Heart left ventricle (tissue), 16 donors: ENCODE results near the gene ZNF683. TPM values are rescaled to one million over a fixed set of nuclear protein-coding genes. Genes with fewer than 3 reads are reported as not detected.
A peak's percentile ranks its signal among the peaks of the same experiment; 100 is the strongest.

Experiments
- ATAC-seq, 4 donors: fragments of 200-7000 bp; cut with Tn5 transposase; one replicate each; pipeline ENCODE4 v1.9.1; 2020 to 2022; ENCODE audit warnings: moderate library complexity in 4 of 4, mild to moderate bottlenecking in 3 of 4, moderate number of reproducible peaks in 1 of 4
- DNase-seq, 5 donors: peaks; one replicate each; pipeline ENCODE4 v3.0.0-alpha.2; 2020
- H3K27ac ChIP-seq, 12 donors: fragments of 200-600 bp; sonication (generic) in 4 of 12; one replicate each; pipeline versions ENCODE4 v1.5.0 to v1.8.0; 2016 to 2022; ENCODE audit warnings: mild to moderate bottlenecking in 2 of 12
- H3K27me3 ChIP-seq, 9 donors: fragments of 200-600 bp; sonication (generic) in 2 of 9; one replicate each; pipeline versions ENCODE4 v1.5.1 to v1.8.0; 2016 to 2022; ENCODE audit warnings: mild to moderate bottlenecking in 3 of 9
- H3K36me3 ChIP-seq, 9 donors: fragments of 200-600 bp; sonication (generic) in 2 of 9; one replicate each; pipeline versions ENCODE4 v1.5.0 to v1.8.0; 2018 to 2022; ENCODE audit warnings: mild to moderate bottlenecking in 2 of 9
- H3K4me1 ChIP-seq, 12 donors: fragments of 200-600 bp; sonication (generic) in 4 of 12; one replicate each; pipeline versions ENCODE4 v1.5.0 to v1.8.0; 2016 to 2022; ENCODE audit warnings: mild to moderate bottlenecking in 3 of 12
- H3K4me3 ChIP-seq, 12 donors: fragments of 200-600 bp; sonication (generic) in 4 of 12; one replicate each; pipeline versions ENCODE4 v1.5.0 to v1.8.0; 2017 to 2022; ENCODE audit warnings: mild to moderate bottlenecking in 9 of 12, moderate library complexity in 4 of 12
- H3K9me3 ChIP-seq, 12 donors: fragments of 200-600 bp; sonication (generic) in 4 of 12; one replicate each; pipeline versions ENCODE4 v1.5.0 to v1.8.0; 2016 to 2022; ENCODE audit warnings: mild to moderate bottlenecking in 1 of 12
- CTCF ChIP-seq, 12 donors: fragments of 200-600 bp; sonication (generic) in 4 of 12; IDR thresholded peaks; one replicate each; pipeline versions ENCODE4 v1.5.0 to v1.8.0; 2018 to 2022; ENCODE audit warnings: antibody characterized with exemption in 12 of 12, mild to moderate bottlenecking in 5 of 12
- POLR2A ChIP-seq, 2 donors: fragments of 450-650 bp; IDR thresholded peaks; one replicate each; pipeline ENCODE4 v1.6.1; 2017; ENCODE audit warnings: antibody characterized with exemption in 2 of 2, mild to moderate bottlenecking in 2 of 2, moderate library complexity in 2 of 2
- WGBS, 4 donors: extraction: QIAGEN DNeasy Blood & Tissue Kit in 2 of 4; methylation state at CpG; one replicate each; pipeline versions ENCODE4 v1.1.5 to v1.1.7; 2013 to 2018; 5-methylcytosine and 5-hydroxymethylcytosine counted together
- intact Hi-C, 10 donors: fragments of 100-400 bp; cut with DNase I; formaldehyde crosslinking; loops; one replicate each; pipeline versions ENCODE4 v1.11.1 to v1.14.2; 2022
- polyA plus RNA-seq, 2 donors: library from polyadenylated mRNA; stranded (reverse); fragments of 200-250 nt; gene quantifications; one replicate each; pipeline ENCODE4 v1.2.3, GENCODE V29; 2013
- total RNA-seq, 9 donors: library from RNA; depleted of rRNA in 2 of 9; stranded (reverse); fragments of >200 nt in 2 of 9; fragmentation: NEBNext Ultra II Directional in 3 of 9; extraction: Animal tissue kit (Norgen Biotek cat#: 25700) in 3 of 9; gene quantifications; one replicate each; pipeline versions ENCODE4 v1.1.0 to v1.2.4, GENCODE V29; 2016 to 2023
- donor health status: ischemic (EF 13 %, LVEDD 7.1; RV severe dilation, severe dysfunction).
- donor health status: healthy with polysubstance abuse.
- donor health status: DM: no; HTN: yes; CAD: no.
- donor health status: DM: no; HTN: no; CAD: no.
- donor health status: ischemic (EF 25% LVEDD 6.9; RV normal size, moderate dysfunction).
- donor health status: ischemic (EF 25% LVEDD 5.7; RV mildly dilated, moderate dysfunction).
- donor health status: healthy.
- donor health status: DM: yes; HTN: yes; CAD: no.
- donor health status: ischemic (EF 35%, LVEDD 5.7; RV mildly dilated, moderate dysfunction).
- donor health status: nonischemic (EF 11% LVEDD 7.7; RV severe dilation, severe dysfunction).
- donor health status: DM: yes; HTN: yes; CAD: no.
- donor health status: PGD.
- donor health status: ischemic (EF 29% LVEDD 5.4; RV normal size, mild dysfunction).
- donor health status: nonischemic (EF 23%, LVEDD 6.1; RV moderate dilation, normal function).

ZNF683 gene
- total and polyA plus RNA-seq, 11 donors, result 0.04 to 1.2 (median 0.38) TPM; not detected in 7

GRCh38 chr1:26346274-26347033 lies 26.1 kb downstream of the ZNF683 start:
- ATAC-seq, result no peak
- peaks cover 0 to 6% (median 0%) of the 10 kb centered on the region in 12 donors for H3K4me1 ChIP-seq
- WGBS, 4 donors, result 59 to 65% (median 61%) methylated on average over 9 to 10 of the region's 10 CpGs
- H3K4me3 ChIP-seq, result no peak overlapping the region
- no peak overlapping the region for H3K27ac ChIP-seq
- DNase-seq, result no peak
- H3K9me3 ChIP-seq, result no peaks in the 10 kb centered on the region
- intact Hi-C loops, result no loop called here
- TF ChIP-seq CTCF (IDR thresholded peaks at IDR 0.05), result no peak
- TF ChIP-seq POLR2A (IDR thresholded peaks at IDR 0.05), result no peak
- peaks cover 0 to 5% (median 0%) of the 10 kb centered on the region in 9 donors for H3K27me3 ChIP-seq
- H3K36me3 ChIP-seq, result no peaks in the 10 kb centered on the region

- Histone ChIP-seq H3K9me3 (no peaks in the 10 kb centered on the region), H3K27me3 (peaks cover 0 to 5% (median 0%) of the 10 kb centered on the region in 9 donors), H3K4me1 (peaks cover 0 to under 1% (median 0%) of the 10 kb centered on the region in 12 donors), H3K4me3 (no peak overlapping the region), H3K36me3 (no peaks in the 10 kb centered on the region), H3K27ac (no peak overlapping the region)
- ATAC-seq, result peak in 1 of 4 donors; percentile 29
- intact Hi-C loops, result no loop called here
- DNase-seq, result no peak
- 77 to 87% (median 83%) methylated on average over 10 to 15 of the region's 15 CpGs for WGBS, 4 donors
- TF ChIP-seq POLR2A (IDR thresholded peaks at IDR 0.05), result no peak
Measured at GRCh38 chr1:26345718-26346117, 26.8 kb downstream of the ZNF683 start.

GRCh38 chr1:26344147-26344920 lies 28.2 kb downstream of the ZNF683 start:
- ATAC-seq (no peak), DNase-seq (no peak)
- no peak for TF ChIP-seq POLR2A (IDR thresholded peaks at IDR 0.05)
- no peak for TF ChIP-seq CTCF (IDR thresholded peaks at IDR 0.05)
- Histone ChIP-seq H3K9me3 (no peaks in the 10 kb centered on the region), H3K4me3 (no peak overlapping the region), H3K36me3 (no peaks in the 10 kb centered on the region), H3K27me3 (peaks cover 0 to 5% (median 0%) of the 10 kb centered on the region in 9 donors), H3K27ac (no peak overlapping the region), H3K4me1 (no peaks in the 10 kb centered on the region)
- WGBS, 4 donors, result 88 to 91% (median 90%) methylated on average over 14 to 15 of the region's 15 CpGs
- intact Hi-C loops, result no loop called here

DNA sequence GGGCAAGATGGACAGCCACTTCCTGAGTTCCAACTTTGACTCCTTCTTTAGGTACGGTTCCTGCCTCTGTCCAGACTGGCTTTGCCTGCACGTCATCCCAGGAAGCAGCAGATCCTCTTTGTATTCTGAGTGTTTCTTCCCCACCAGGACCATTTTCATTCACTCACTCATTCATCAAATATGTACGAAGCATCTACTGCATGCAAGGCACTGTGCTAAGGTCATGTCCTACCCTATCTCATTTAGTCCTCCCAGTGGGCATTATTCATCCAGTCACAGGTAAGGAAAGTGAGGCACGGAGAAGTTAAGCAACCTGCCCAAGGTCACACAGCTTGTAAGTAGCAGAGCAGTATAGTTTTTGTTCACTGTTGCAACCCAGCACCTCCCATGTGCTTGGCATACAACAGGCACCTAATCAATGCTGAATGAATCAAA lies 32.5 kb downstream of the ZNF683 start:
- H3K27me3 ChIP-seq, result peaks cover 0 to 21% (median 5%) of the 10 kb centered on the region in 9 donors
- H3K4me3 ChIP-seq, result no peak overlapping the region
- no peak for ATAC-seq
- no peaks in the 10 kb centered on the region for H3K36me3 ChIP-seq
- no peak overlapping the region for H3K27ac ChIP-seq
- no peak for DNase-seq
- whole genome bisulfite sequencing, 4 donors, result 60 to 71% (median 67%) methylated on average over 4 of the region's 4 CpGs
- TF ChIP-seq CTCF (IDR thresholded peaks at IDR 0.05) (no peak), POLR2A (IDR thresholded peaks at IDR 0.05) (no peak)
- H3K9me3 ChIP-seq, result no peaks in the 10 kb centered on the region
- intact Hi-C loops, result no loop called here
- H3K4me1 ChIP-seq, result peaks cover 0 to 17% (median 10%) of the 10 kb centered on the region in 12 donors
